ENCODE measurements around the gene APLP2. TPM values are rescaled to one million over a fixed set of nuclear protein-coding genes. Genes with fewer than 3 reads are reported as not detected.

APLP2 gene
- polyA plus RNA-seq, 3 donors = 486 to 622 (median 591) TPM

DNA sequence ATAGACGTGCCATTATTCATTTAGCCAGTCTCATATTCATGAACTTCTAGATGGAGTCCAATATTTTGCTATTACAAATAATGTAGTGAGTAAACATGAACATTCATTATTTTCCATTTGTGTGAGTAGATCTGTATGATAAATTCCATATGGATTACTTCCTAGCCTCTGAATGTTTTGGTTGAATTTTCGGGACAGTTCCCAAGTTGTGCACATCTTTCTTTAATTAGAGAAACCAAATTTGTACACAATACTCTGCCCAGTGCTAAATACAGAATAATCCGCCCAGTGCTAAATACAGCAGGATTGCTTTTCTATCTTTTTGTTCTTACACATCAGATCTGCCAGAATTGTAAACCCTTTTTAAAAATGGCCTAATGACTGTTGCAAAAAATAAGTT, 17.1 kb upstream of the APLP2 start:
- H4K20me1 ChIP-seq (ENCODE audit: insufficient read depth, low read length) = no peaks in the 10 kb centered on the region
- no peaks in the 10 kb centered on the region for H3K79me2 ChIP-seq (ENCODE audit: insufficient read depth, low read length)
- no peaks in the 10 kb centered on the region for H3K27me3 ChIP-seq (ENCODE audit: control insufficient read depth in 2 of 2, insufficient read depth in 2 of 2, low read length in 2 of 2)
- no peak overlapping the region for H3K4me3 Mint-ChIP-seq
- H3K36me3 Mint-ChIP-seq = no peaks in the 10 kb centered on the region
- TF ChIP-seq, protein P1, sequence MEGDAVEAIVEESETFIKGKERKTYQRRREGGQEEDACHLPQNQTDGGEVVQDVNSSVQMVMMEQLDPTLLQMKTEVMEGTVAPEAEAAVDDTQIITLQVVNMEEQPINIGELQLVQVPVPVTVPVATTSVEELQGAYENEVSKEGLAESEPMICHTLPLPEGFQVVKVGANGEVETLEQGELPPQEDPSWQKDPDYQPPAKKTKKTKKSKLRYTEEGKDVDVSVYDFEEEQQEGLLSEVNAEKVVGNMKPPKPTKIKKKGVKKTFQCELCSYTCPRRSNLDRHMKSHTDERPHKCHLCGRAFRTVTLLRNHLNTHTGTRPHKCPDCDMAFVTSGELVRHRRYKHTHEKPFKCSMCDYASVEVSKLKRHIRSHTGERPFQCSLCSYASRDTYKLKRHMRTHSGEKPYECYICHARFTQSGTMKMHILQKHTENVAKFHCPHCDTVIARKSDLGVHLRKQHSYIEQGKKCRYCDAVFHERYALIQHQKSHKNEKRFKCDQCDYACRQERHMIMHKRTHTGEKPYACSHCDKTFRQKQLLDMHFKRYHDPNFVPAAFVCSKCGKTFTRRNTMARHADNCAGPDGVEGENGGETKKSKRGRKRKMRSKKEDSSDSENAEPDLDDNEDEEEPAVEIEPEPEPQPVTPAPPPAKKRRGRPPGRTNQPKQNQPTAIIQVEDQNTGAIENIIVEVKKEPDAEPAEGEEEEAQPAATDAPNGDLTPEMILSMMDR (IDR thresholded peaks at IDR 0.05) = no peak
- peaks cover 46 to 59% of the 10 kb centered on the region in 2 donors for H3K4me1 ChIP-seq (ENCODE audit: control insufficient read depth in 1 of 2, insufficient read depth in 2 of 2, low read length in 2 of 2)
- H3K27ac Mint-ChIP-seq = no peak overlapping the region
- H3K9me3 Mint-ChIP-seq = peaks cover 0 to 6% (median 3%) of the 10 kb centered on the region in 7 donors
- H3K4me3 ChIP-seq (replicated peaks in 1 of 3; ENCODE audit: low read depth in 2 of 3, low read length in 3 of 3) = no peak overlapping the region
- peaks cover 53% of the 10 kb centered on the region for H3K4me1 Mint-ChIP-seq
- WGBS (ENCODE audit: insufficient coverage) = 100% methylated on average over 1 of the region's 3 CpGs
- no peaks in the 10 kb centered on the region for H3K27me3 Mint-ChIP-seq (ENCODE audit: low read depth in 3 of 3)
- H3K36me3 ChIP-seq (replicated peaks in 1 of 2; ENCODE audit: control insufficient read depth in 1 of 2, insufficient read depth in 2 of 2, low read length in 2 of 2) = no peaks in the 10 kb centered on the region
- H3K9me3 ChIP-seq (replicated peaks in 1 of 2; ENCODE audit: control insufficient read depth in 1 of 2, insufficient read depth in 1 of 2, low read length in 2 of 2) = peaks cover 0 to 3% of the 10 kb centered on the region in 2 donors
- H3K4me2 ChIP-seq (replicated peaks; ENCODE audit: extremely low read depth, low read length, poor library complexity, severe bottlenecking) = no peak overlapping the region
- H3K9ac ChIP-seq (ENCODE audit: insufficient read depth, low read length, poor library complexity, severe bottlenecking) = no peak overlapping the region
- H2AFZ ChIP-seq (ENCODE audit: insufficient read depth, low read depth, low read length, poor library complexity, severe bottlenecking) = no peak overlapping the region
- no peak for DNase-seq
- intact Hi-C loops (cut with micrococcal nuclease) = no loop called here
- no peak overlapping the region for H3K27ac ChIP-seq (ENCODE audit: low read depth in 1 of 2, low read length in 2 of 2)

DNA sequence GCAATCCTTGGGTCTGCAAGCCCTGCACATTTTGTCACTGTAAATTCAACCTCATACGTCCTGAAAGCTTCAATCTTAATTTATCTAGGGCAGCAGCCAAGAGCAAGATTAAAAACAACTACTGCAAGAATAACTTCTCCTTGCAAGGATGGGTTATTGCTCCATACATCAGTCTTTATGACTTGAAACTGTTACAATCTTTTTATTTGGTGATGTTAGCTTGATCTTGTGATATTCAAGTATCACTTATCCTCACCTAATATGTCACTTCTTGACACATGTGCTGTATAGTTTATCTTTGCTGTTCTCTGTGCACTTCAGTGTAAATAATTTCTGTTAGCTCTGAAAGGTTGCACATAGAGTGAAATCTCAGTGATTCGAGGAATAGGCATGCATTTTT, 14.7 kb upstream of the APLP2 start:
- Histone ChIP-seq H3K9me3 (replicated peaks in 1 of 2; ENCODE audit: control insufficient read depth in 1 of 2, insufficient read depth in 1 of 2, low read length in 2 of 2) (peaks cover 0 to 3% of the 10 kb centered on the region in 2 donors), H3K9ac (ENCODE audit: insufficient read depth, low read length, poor library complexity, severe bottlenecking) (no peak overlapping the region), H3K27ac (ENCODE audit: low read depth in 1 of 2, low read length in 2 of 2) (no peak overlapping the region), H3K36me3 (replicated peaks in 1 of 2; ENCODE audit: control insufficient read depth in 1 of 2, insufficient read depth in 2 of 2, low read length in 2 of 2) (no peaks in the 10 kb centered on the region), H2AFZ (ENCODE audit: insufficient read depth, low read depth, low read length, poor library complexity, severe bottlenecking) (no peak overlapping the region), H3K79me2 (ENCODE audit: insufficient read depth, low read length) (no peaks in the 10 kb centered on the region), H3K4me2 (replicated peaks; ENCODE audit: extremely low read depth, low read length, poor library complexity, severe bottlenecking) (no peak overlapping the region), H3K4me3 (replicated peaks in 1 of 3; ENCODE audit: low read depth in 2 of 3, low read length in 3 of 3) (no peak overlapping the region), H3K27me3 (ENCODE audit: control insufficient read depth in 2 of 2, insufficient read depth in 2 of 2, low read length in 2 of 2) (no peaks in the 10 kb centered on the region), H4K20me1 (ENCODE audit: insufficient read depth, low read length) (no peaks in the 10 kb centered on the region), H3K4me1 (ENCODE audit: control insufficient read depth in 1 of 2, insufficient read depth in 2 of 2, low read length in 2 of 2) (peaks cover 23 to 36% of the 10 kb centered on the region in 2 donors)
- H3K27me3 Mint-ChIP-seq (ENCODE audit: low read depth in 3 of 3) = no peaks in the 10 kb centered on the region
- TF ChIP-seq, protein P1 (IDR thresholded peaks at IDR 0.05) = no peak
- WGBS (ENCODE audit: insufficient coverage) = no CpG with 5 or more reads among the region's 2 CpGs
- intact Hi-C loops (cut with micrococcal nuclease) = no loop called here
- H3K36me3 Mint-ChIP-seq = no peaks in the 10 kb centered on the region
- H3K9me3 Mint-ChIP-seq = peaks cover 0 to 6% (median 3%) of the 10 kb centered on the region in 7 donors
- H3K4me3 Mint-ChIP-seq = no peak overlapping the region
- H3K27ac Mint-ChIP-seq = no peak overlapping the region
- no peak for DNase-seq
- peaks cover 35% of the 10 kb centered on the region for H3K4me1 Mint-ChIP-seq
